ENCODE measurements around the gene LYPD6B. TPM values are rescaled to one million over a fixed set of nuclear protein-coding genes. Genes with fewer than 3 reads are reported as not detected.
"Not testable (repeated sequence)": the region's sequence is repeated elsewhere in the genome, so short reads cannot be mapped to it uniquely, and the experiment has no call there.

The LYPD6B gene
- total and polyA plus RNA-seq, 2 experiments from 2014 or later: 1.7 to 3.6 TPM

- no peak for TF ChIP-seq ZNF462 (CRISPR knock-in tag; IDR thresholded peaks at IDR 0.05)
- TF ChIP-seq CTCF (conservative IDR thresholded peaks at IDR 0.05; ENCODE audit: low read depth in 2 of 2): no peak
- TF ChIP-seq ZNF114 (CRISPR knock-in tag; IDR thresholded peaks at IDR 0.05): no peak
- no peak for TF ChIP-seq NANOG (IDR thresholded peaks at IDR 0.05; ENCODE audit: borderline replicate concordance)
- no peak for TF ChIP-seq EZH2 (IDR thresholded peaks at IDR 0.05; ENCODE audit: low read depth, unreplicated experiment)
Measured at GRCh38 chr2:149246186-149246585, 207.7 kb downstream of the LYPD6B start (continued).

GRCh38 chr2:149251436-149251835 lies 212.9 kb downstream of the LYPD6B start:
- not testable (repeated sequence) for H3K27me3 Mint-ChIP-seq (ENCODE audit: insufficient read depth, low read depth, poor library complexity); H3F3A ChIP-seq (replicated peaks; ENCODE audit: low read depth); H3K4me1 ChIP-seq (ENCODE audit: insufficient read depth); H3K36me3 ChIP-seq (ENCODE audit: insufficient read depth); H3K4me1 Mint-ChIP-seq; H3K27me3 ChIP-seq (ENCODE audit: insufficient read depth); H3K36me3 Mint-ChIP-seq (ENCODE audit: low read depth); H2AFZ ChIP-seq; H3K9me2 ChIP-seq (ENCODE audit: insufficient read depth); H3K4me3 ChIP-seq; ATAC-seq; H3K27ac ChIP-seq (ENCODE audit: low read depth); H3K4me2 ChIP-seq; DNase-seq (ENCODE audit: low spot score); H3K79me2 ChIP-seq (replicated peaks; ENCODE audit: insufficient read depth); H3K9me3 Mint-ChIP-seq; H3K27ac Mint-ChIP-seq; H4K20me1 ChIP-seq (replicated peaks; ENCODE audit: insufficient read depth); H3K4me3 Mint-ChIP-seq
